ENCODE results near the gene BCL3.

DNA sequence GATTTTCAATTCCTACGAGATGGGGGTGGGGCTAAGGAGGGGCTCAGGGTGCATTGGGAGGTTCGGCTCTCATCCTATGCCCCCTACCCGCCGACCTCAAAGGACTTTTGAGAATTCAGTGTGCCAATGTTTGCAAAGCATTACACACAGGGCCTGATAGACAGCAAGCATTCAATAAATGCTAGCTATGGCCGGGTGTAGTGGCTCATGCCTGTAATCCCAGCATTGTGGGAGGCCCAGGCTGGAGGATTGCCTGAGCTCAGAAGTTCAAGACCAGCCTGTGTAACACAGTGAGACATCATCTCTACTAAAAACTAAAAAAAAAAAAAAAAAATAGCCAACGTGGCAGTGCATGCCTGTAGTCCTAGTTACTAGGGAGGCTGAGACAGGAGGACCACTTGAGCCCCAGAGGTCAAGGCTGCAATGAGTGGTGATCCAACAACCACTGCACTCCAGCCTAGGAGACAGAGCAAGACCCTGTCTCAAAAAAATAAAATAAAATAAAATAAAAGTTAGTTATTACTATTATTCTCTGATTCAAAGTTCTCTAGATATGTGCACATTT is 27.2 kb downstream of the BCL3 start:
- TF ChIP-seq MAX (CRISPR knock-in tag; IDR thresholded peaks at IDR 0.05) (no peak), FOXP1 (CRISPR knock-in tag; IDR thresholded peaks at IDR 0.05; ENCODE audit: borderline replicate concordance) (no peak)

Data from WTC11 (cell line).